Muscle of arm (tissue), 12 donors: Measurements from ENCODE around the gene PARD3B. TPM values are rescaled to one million over a fixed set of nuclear protein-coding genes. Genes with fewer than 3 reads are reported as not detected.

Source experiments
- DNase-seq: peaks from one replicate; pipeline ENCODE4 v3.0.0-alpha.2; 2013
- polyA plus RNA-seq, 12 donors: library from polyadenylated mRNA; unstranded; fragments of 120-200 nt; gene quantifications; one replicate each; pipeline ENCODE4 v1.2.1, GENCODE V29; 2013; ENCODE audit not compliant: insufficient read length in 12 of 12

The PARD3B gene
- polyA plus RNA-seq, 12 donors = 7.3 to 12.2 (median 8.5) TPM; not detected in 1

GRCh38 chr2:205128726-205129125 is 583.5 kb downstream of the PARD3B start:
- DNase-seq = no peak

- no peak for DNase-seq
Measured at GRCh38 chr2:205129531-205129930, 584.3 kb downstream of the PARD3B start.

GRCh38 chr2:205130111-205130829 is 585.0 kb downstream of the PARD3B start:
- DNase-seq = no peak

- DNase-seq = no peak
Measured at GRCh38 chr2:205133544-205133943, 588.3 kb downstream of the PARD3B start.

- DNase-seq = no peak
Measured at GRCh38 chr2:205138735-205139134, 593.5 kb downstream of the PARD3B start.

GRCh38 chr2:205139822-205140463 is 594.7 kb downstream of the PARD3B start:
- DNase-seq = no peak

- no peak for DNase-seq
Measured at GRCh38 chr2:205141381-205141780, 596.1 kb downstream of the PARD3B start.

GRCh38 chr2:205145888-205146287 is 600.6 kb downstream of the PARD3B start:
- no peak for DNase-seq

GRCh38 chr2:205148755-205149154 is 603.5 kb downstream of the PARD3B start:
- DNase-seq = peak; percentile 22

GRCh38 chr2:205156457-205156856 is 611.2 kb downstream of the PARD3B start:
- no peak for DNase-seq

GRCh38 chr2:205158404-205158803 is 613.1 kb downstream of the PARD3B start:
- DNase-seq = no peak

GRCh38 chr2:205161156-205161839 is 616.0 kb downstream of the PARD3B start:
- DNase-seq = no peak

GRCh38 chr2:205166745-205167144 is 621.5 kb downstream of the PARD3B start:
- no peak for DNase-seq

- no peak for DNase-seq
Measured at GRCh38 chr2:205169012-205169411, 623.7 kb downstream of the PARD3B start.

- no peak for DNase-seq
Measured at GRCh38 chr2:205169464-205169863, 624.2 kb downstream of the PARD3B start.

GRCh38 chr2:205170399-205170798 is 625.1 kb downstream of the PARD3B start:
- DNase-seq = no peak

GRCh38 chr2:205171261-205171940 is 626.1 kb downstream of the PARD3B start:
- DNase-seq = no peak

- no peak for DNase-seq
Measured at GRCh38 chr2:205175831-205176230, 630.6 kb downstream of the PARD3B start.

GRCh38 chr2:205176546-205176945 is 631.3 kb downstream of the PARD3B start:
- no peak for DNase-seq

- no peak for DNase-seq
Measured at GRCh38 chr2:205177546-205177945, 632.3 kb downstream of the PARD3B start.

GRCh38 chr2:205180730-205181129 is 635.5 kb downstream of the PARD3B start:
- DNase-seq = no peak

GRCh38 chr2:205187731-205188130 is 642.5 kb downstream of the PARD3B start:
- no peak for DNase-seq
